ENCODE results near the gene DAD1.

Gene DAD1

DNA sequence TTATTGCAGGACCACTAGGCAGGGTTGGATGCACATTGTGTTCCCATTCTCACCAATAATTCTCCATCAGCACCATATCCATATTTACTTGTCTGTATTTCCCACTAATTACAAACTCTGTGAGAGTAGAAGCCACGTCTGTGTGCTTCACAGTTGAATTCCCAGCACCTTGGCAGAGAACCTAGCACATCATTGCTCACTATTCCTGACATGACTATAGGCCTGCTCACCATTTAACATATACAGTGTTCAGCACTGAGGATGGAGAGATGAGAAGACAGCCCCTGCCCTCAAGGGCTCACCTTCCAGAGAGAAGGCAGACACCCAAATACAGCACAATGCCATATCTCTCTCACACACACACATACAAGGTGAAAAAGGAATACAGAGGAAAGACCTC is 5.0 kb downstream of the DAD1 start:
- Histone ChIP-seq H3K4ac (ENCODE audit: low read depth, low read length) (no peak overlapping the region), H2BK5ac (ENCODE audit: low read length) (no peak overlapping the region), H2AK5ac (ENCODE audit: low read length) (no peak overlapping the region), H3K18ac (ENCODE audit: low read length) (no peak overlapping the region), H3K4me1 (ENCODE audit: control insufficient read depth, low read depth, low read length) (peaks cover 2% of the 10 kb centered on the region), H3K56ac (ENCODE audit: low read length) (no peak overlapping the region), H3K4me3 (ENCODE audit: low read length) (no peak overlapping the region), H4K5ac (ENCODE audit: low read length) (no peak overlapping the region), H2BK120ac (ENCODE audit: low read depth, low read length) (no peak overlapping the region), H2BK15ac (replicated peaks; ENCODE audit: low read depth) (no peak overlapping the region), H3K36me3 (ENCODE audit: control insufficient read depth, insufficient read depth, low read length) (no peaks in the 10 kb centered on the region), H3K4me2 (ENCODE audit: low read length) (no peak overlapping the region), H4K8ac (ENCODE audit: low read depth, low read length) (no peak overlapping the region), H3K79me1 (ENCODE audit: low read length) (peaks cover 28% of the 10 kb centered on the region), H3K9ac (ENCODE audit: low read length) (no peak overlapping the region), H3K27me3 (ENCODE audit: insufficient read depth, low read length, poor library complexity) (no peaks in the 10 kb centered on the region), H3K27ac (ENCODE audit: low read depth, low read length) (no peak overlapping the region), H3K79me2 (ENCODE audit: control insufficient read depth, insufficient read depth, low read length) (peaks cover 46% of the 10 kb centered on the region), H3K23ac (ENCODE audit: low read length) (no peak overlapping the region)
- no peak for DNase-seq
- no CpG with 5 or more reads among the region's 1 CpG for WGBS (ENCODE audit: extremely low coverage, insufficient coverage, low lambda C conversion rate)

DNA sequence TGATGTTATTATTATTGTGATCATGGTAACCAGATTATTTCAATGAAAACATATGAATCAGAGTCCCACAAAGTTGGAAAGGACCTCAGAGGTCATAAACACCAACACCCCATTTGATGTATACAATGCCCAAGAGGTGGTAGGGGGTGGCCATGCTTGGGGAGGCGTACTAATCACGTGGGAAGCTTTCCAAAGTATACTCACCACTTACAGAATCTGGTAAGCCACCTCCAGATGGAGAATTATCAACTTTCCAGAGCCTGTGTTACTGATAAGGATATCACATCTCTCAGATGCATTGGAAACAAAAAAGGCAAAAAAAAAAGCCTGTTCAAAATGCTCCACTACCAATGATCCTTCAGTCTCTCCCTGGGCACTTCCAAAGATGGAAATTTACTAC is 8.4 kb downstream of the DAD1 start:
- no peak overlapping the region for H3K27ac ChIP-seq (ENCODE audit: low read depth, low read length)
- no peaks in the 10 kb centered on the region for H3K36me3 ChIP-seq (ENCODE audit: control insufficient read depth, insufficient read depth, low read length)
- no peak overlapping the region for H3K4ac ChIP-seq (ENCODE audit: low read depth, low read length)

DNA sequence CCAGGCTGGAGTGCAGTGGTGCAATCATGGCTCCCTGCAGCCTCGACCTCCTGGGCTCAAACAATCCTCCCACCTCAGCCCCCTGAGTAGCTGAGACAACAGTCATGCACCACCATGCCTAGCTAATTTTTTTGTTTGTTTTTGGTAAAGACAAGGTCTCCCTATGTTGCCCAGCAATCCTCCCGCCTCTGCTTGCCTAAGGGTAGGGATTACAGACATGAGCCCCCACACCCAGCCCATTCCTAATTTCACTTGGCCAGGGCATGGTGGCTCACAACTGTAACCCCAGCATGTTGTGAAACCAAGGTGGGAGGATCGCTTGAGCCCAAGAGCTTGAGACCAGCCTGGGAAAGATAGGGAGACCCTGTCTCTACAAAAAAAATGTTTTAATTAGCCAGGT is 9.1 kb downstream of the DAD1 start:
- WGBS (ENCODE audit: extremely low coverage, insufficient coverage, low lambda C conversion rate) = no CpG with 5 or more reads among the region's 3 CpGs
- Histone ChIP-seq H3K79me2 (ENCODE audit: control insufficient read depth, insufficient read depth, low read length) (peaks cover 28% of the 10 kb centered on the region), H2BK5ac (ENCODE audit: low read length) (no peak overlapping the region), H3K4me2 (ENCODE audit: low read length) (no peak overlapping the region), H3K9ac (ENCODE audit: low read length) (no peak overlapping the region), H2AK5ac (ENCODE audit: low read length) (no peak overlapping the region), H3K18ac (ENCODE audit: low read length) (no peak overlapping the region), H2BK15ac (replicated peaks; ENCODE audit: low read depth) (no peak overlapping the region), H3K27me3 (ENCODE audit: insufficient read depth, low read length, poor library complexity) (no peaks in the 10 kb centered on the region), H3K36me3 (ENCODE audit: control insufficient read depth, insufficient read depth, low read length) (no peaks in the 10 kb centered on the region), H3K4me3 (ENCODE audit: low read length) (no peak overlapping the region), H3K27ac (ENCODE audit: low read depth, low read length) (no peak overlapping the region), H3K56ac (ENCODE audit: low read length) (peak overlapping the region; percentile 42), H3K79me1 (ENCODE audit: low read length) (peaks cover 20% of the 10 kb centered on the region), H4K5ac (ENCODE audit: low read length) (no peak overlapping the region), H3K4ac (ENCODE audit: low read depth, low read length) (no peak overlapping the region), H3K23ac (ENCODE audit: low read length) (no peak overlapping the region), H4K8ac (ENCODE audit: low read depth, low read length) (no peak overlapping the region), H3K4me1 (ENCODE audit: control insufficient read depth, low read depth, low read length) (no peaks in the 10 kb centered on the region), H2BK120ac (ENCODE audit: low read depth, low read length) (no peak overlapping the region)
- DNase-seq = no peak

More for the DNA sequence above, 8.4 kb downstream of the DAD1 start:
- no peak for DNase-seq
- Histone ChIP-seq H4K8ac (ENCODE audit: low read depth, low read length) (no peak overlapping the region), H2BK15ac (replicated peaks; ENCODE audit: low read depth) (no peak overlapping the region), H3K79me2 (ENCODE audit: control insufficient read depth, insufficient read depth, low read length) (peaks cover 31% of the 10 kb centered on the region), H3K9ac (ENCODE audit: low read length) (no peak overlapping the region), H3K18ac (ENCODE audit: low read length) (no peak overlapping the region), H2BK5ac (ENCODE audit: low read length) (no peak overlapping the region), H4K5ac (ENCODE audit: low read length) (no peak overlapping the region), H3K4me1 (ENCODE audit: control insufficient read depth, low read depth, low read length) (no peaks in the 10 kb centered on the region), H3K27me3 (ENCODE audit: insufficient read depth, low read length, poor library complexity) (no peaks in the 10 kb centered on the region), H3K4me3 (ENCODE audit: low read length) (no peak overlapping the region), H3K23ac (ENCODE audit: low read length) (no peak overlapping the region), H3K56ac (ENCODE audit: low read length) (no peak overlapping the region), H2AK5ac (ENCODE audit: low read length) (no peak overlapping the region), H2BK120ac (ENCODE audit: low read depth, low read length) (no peak overlapping the region), H3K79me1 (ENCODE audit: low read length) (peaks cover 20% of the 10 kb centered on the region), H3K4me2 (ENCODE audit: low read length) (no peak overlapping the region)
- WGBS (ENCODE audit: extremely low coverage, insufficient coverage, low lambda C conversion rate) = no CpG with 5 or more reads among the region's 2 CpGs

DNA sequence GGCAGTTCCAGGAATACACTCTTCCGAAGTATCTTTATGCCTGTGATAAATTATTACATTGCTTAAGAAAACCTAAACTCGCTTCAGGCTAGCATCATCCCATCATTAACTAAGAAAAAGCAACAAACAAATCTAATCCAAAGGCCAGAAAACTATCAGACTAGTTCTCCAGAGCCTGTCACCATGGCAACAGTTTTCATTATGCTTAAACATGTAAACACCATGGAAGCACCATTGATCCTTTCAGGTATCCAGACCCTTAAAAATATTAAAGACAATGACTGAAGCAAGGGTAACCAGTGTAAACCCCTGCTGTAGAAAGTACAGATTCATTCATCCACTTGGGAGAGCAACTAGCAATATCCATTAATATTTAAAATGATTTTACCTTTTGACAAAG is 9.8 kb downstream of the DAD1 start:
- Histone ChIP-seq H3K4ac (ENCODE audit: low read depth, low read length) (no peak overlapping the region), H3K27me3 (ENCODE audit: insufficient read depth, low read length, poor library complexity) (no peaks in the 10 kb centered on the region), H3K4me1 (ENCODE audit: control insufficient read depth, low read depth, low read length) (no peaks in the 10 kb centered on the region), H4K5ac (ENCODE audit: low read length) (no peak overlapping the region), H3K36me3 (ENCODE audit: control insufficient read depth, insufficient read depth, low read length) (peaks cover 1% of the 10 kb centered on the region), H3K9ac (ENCODE audit: low read length) (no peak overlapping the region), H3K56ac (ENCODE audit: low read length) (no peak overlapping the region), H4K8ac (ENCODE audit: low read depth, low read length) (no peak overlapping the region), H3K79me1 (ENCODE audit: low read length) (peaks cover 19% of the 10 kb centered on the region), H2BK15ac (replicated peaks; ENCODE audit: low read depth) (no peak overlapping the region), H3K27ac (ENCODE audit: low read depth, low read length) (no peak overlapping the region), H3K18ac (ENCODE audit: low read length) (no peak overlapping the region), H2BK120ac (ENCODE audit: low read depth, low read length) (no peak overlapping the region), H3K4me2 (ENCODE audit: low read length) (no peak overlapping the region), H3K79me2 (ENCODE audit: control insufficient read depth, insufficient read depth, low read length) (peaks cover 22% of the 10 kb centered on the region), H3K23ac (ENCODE audit: low read length) (no peak overlapping the region), H3K4me3 (ENCODE audit: low read length) (no peak overlapping the region), H2BK5ac (ENCODE audit: low read length) (no peak overlapping the region), H2AK5ac (ENCODE audit: low read length) (no peak overlapping the region)
- DNase-seq = peak; percentile 69
- WGBS (ENCODE audit: extremely low coverage, insufficient coverage, low lambda C conversion rate) = no CpG with 5 or more reads among the region's 2 CpGs

DNA sequence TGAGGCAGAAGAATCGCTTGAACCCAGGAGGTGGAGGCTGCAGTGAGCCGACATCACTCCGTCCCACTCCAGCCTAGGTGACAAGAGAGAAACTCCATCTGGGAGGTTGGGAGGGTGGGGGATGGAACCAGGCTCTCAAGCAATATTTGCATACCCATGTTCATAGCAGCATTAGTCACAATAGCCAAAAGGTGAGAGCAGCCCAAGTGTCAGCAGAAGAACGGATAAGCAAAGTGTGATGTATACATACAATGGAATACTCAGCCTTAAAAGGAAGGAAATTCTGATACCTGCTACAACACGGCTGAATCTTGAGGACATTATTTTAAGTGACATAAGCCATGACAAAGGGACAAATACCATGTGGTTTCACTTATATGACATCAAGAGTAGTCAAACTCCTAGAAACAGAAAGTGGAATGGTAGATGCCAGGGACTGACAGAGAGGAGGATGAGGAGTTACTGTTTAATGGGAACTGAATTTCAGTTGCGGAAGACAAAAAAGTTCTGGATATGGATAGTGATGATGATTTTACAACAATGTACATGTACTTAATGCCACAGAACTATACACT is 11.6 kb downstream of the DAD1 start:
- no peak overlapping the region for H3K4ac ChIP-seq (ENCODE audit: low read depth, low read length)
- H3K36me3 ChIP-seq (ENCODE audit: control insufficient read depth, insufficient read depth, low read length) = peaks cover 3% of the 10 kb centered on the region
- H3K27ac ChIP-seq (ENCODE audit: low read depth, low read length) = no peak overlapping the region
- no peak overlapping the region for H3K9ac ChIP-seq (ENCODE audit: low read length)
- DNase-seq = peak; percentile 77
- H2AK5ac ChIP-seq (ENCODE audit: low read length) = no peak overlapping the region
- no peak overlapping the region for H4K8ac ChIP-seq (ENCODE audit: low read depth, low read length)
- peaks cover 14% of the 10 kb centered on the region for H3K79me2 ChIP-seq (ENCODE audit: control insufficient read depth, insufficient read depth, low read length)
- H3K4me3 ChIP-seq (ENCODE audit: low read length) = no peak overlapping the region
- no peak overlapping the region for H2BK15ac ChIP-seq (replicated peaks; ENCODE audit: low read depth)
- no peak overlapping the region for H3K4me2 ChIP-seq (ENCODE audit: low read length)
- no peaks in the 10 kb centered on the region for H3K27me3 ChIP-seq (ENCODE audit: insufficient read depth, low read length, poor library complexity)
- H4K5ac ChIP-seq (ENCODE audit: low read length) = no peak overlapping the region
- no CpG with 5 or more reads among the region's 6 CpGs for WGBS (ENCODE audit: extremely low coverage, insufficient coverage, low lambda C conversion rate)
- H3K79me1 ChIP-seq (ENCODE audit: low read length) = peaks cover 14% of the 10 kb centered on the region
- H3K4me1 ChIP-seq (ENCODE audit: control insufficient read depth, low read depth, low read length) = no peaks in the 10 kb centered on the region
- H2BK120ac ChIP-seq (ENCODE audit: low read depth, low read length) = no peak overlapping the region
- no peak overlapping the region for H2BK5ac ChIP-seq (ENCODE audit: low read length)
- H3K56ac ChIP-seq (ENCODE audit: low read length) = no peak overlapping the region
- no peak overlapping the region for H3K18ac ChIP-seq (ENCODE audit: low read length)
- H3K23ac ChIP-seq (ENCODE audit: low read length) = no peak overlapping the region

DNA sequence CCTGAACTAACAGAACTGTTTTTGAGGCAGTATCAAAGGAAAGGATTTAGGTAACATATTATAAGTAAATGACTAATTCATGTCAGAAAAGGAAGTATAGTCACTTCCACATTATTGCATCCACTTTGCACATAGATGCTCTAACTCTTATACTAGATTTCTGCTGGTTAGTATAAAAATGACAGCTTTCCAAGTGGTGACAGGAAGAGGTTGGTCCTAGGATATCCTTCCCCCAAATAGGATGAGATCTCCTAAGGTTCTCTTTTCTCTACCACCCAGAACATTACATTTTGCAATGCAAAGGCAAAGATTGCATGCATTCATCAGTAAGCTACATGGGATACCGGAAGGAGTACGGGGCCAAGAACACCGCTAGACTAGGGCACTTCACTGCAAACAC is 15.2 kb downstream of the DAD1 start:
- Histone ChIP-seq H4K5ac (ENCODE audit: low read length) (no peak overlapping the region), H3K4me1 (ENCODE audit: control insufficient read depth, low read depth, low read length) (no peaks in the 10 kb centered on the region), H2BK5ac (ENCODE audit: low read length) (no peak overlapping the region), H3K4ac (ENCODE audit: low read depth, low read length) (no peak overlapping the region), H3K4me3 (ENCODE audit: low read length) (no peak overlapping the region), H2BK15ac (replicated peaks; ENCODE audit: low read depth) (no peak overlapping the region), H3K56ac (ENCODE audit: low read length) (no peak overlapping the region), H3K79me2 (ENCODE audit: control insufficient read depth, insufficient read depth, low read length) (peaks cover 10% of the 10 kb centered on the region), H3K36me3 (ENCODE audit: control insufficient read depth, insufficient read depth, low read length) (peaks cover 3% of the 10 kb centered on the region), H3K79me1 (ENCODE audit: low read length) (peaks cover 11% of the 10 kb centered on the region), H2BK120ac (ENCODE audit: low read depth, low read length) (no peak overlapping the region), H2AK5ac (ENCODE audit: low read length) (no peak overlapping the region), H3K18ac (ENCODE audit: low read length) (no peak overlapping the region), H3K4me2 (ENCODE audit: low read length) (no peak overlapping the region), H3K27ac (ENCODE audit: low read depth, low read length) (no peak overlapping the region), H3K27me3 (ENCODE audit: insufficient read depth, low read length, poor library complexity) (no peaks in the 10 kb centered on the region), H3K23ac (ENCODE audit: low read length) (no peak overlapping the region), H3K9ac (ENCODE audit: low read length) (no peak overlapping the region), H4K8ac (ENCODE audit: low read depth, low read length) (no peak overlapping the region)
- DNase-seq = no peak
- no CpG with 5 or more reads among the region's 3 CpGs for WGBS (ENCODE audit: extremely low coverage, insufficient coverage, low lambda C conversion rate)
